GM23338 (cell line): ENCODE data around the gene PARVA. TPM values are rescaled to one million over a fixed set of nuclear protein-coding genes. Genes with fewer than 3 reads are reported as not detected.

Experiments used
- ATAC-seq: fragments of 200-7000 bp; cut with Tn5 transposase; 3 replicates; pipeline ENCODE4 v1.9.1; 2020
- DNase-seq: peaks from one replicate; pipeline ENCODE4 v3.0.0-alpha.2; 2015; ENCODE audit warnings: low spot score
- H2AFZ ChIP-seq: fragments of 200-600 bp; sonication (generic); 2 replicates; pipeline ENCODE4 v1.8.0; 2016; ENCODE audit warnings: antibody characterized with exemption, mild to moderate bottlenecking, moderate library complexity
- H3F3A ChIP-seq: fragments of 200-600 bp; sonication (generic); replicated peaks from 2 replicates; pipeline ENCODE4 v1.8.0; 2017; ENCODE audit warnings: antibody characterized with exemption, mixed run types, low read depth
- H3K27ac ChIP-seq: fragments of 200-600 bp; sonication (generic); 2 replicates; pipeline ENCODE4 v1.6.1; 2016; ENCODE audit warnings: low read depth
- H3K27me3 ChIP-seq: fragments of 200-600 bp; sonication (generic); 2 replicates; pipeline ENCODE4 v1.8.0; 2016; ENCODE audit warnings: mild to moderate bottlenecking, mixed run types, moderate library complexity; ENCODE audit not compliant: insufficient read depth
- H3K36me3 ChIP-seq: fragments of 200-600 bp; sonication (generic); 2 replicates; pipeline ENCODE4 v1.8.0; 2016; ENCODE audit warnings: mild to moderate bottlenecking; ENCODE audit not compliant: insufficient read depth
- H3K4me1 ChIP-seq: fragments of 200-600 bp; sonication (generic); 2 replicates; pipeline ENCODE4 v1.8.0; 2016; ENCODE audit warnings: mild to moderate bottlenecking, moderate library complexity; ENCODE audit not compliant: insufficient read depth
- H3K4me2 ChIP-seq: fragments of 200-600 bp; sonication (generic); 2 replicates; pipeline ENCODE4 v1.7.1; 2017; ENCODE audit warnings: mixed run types
- H3K4me3 ChIP-seq: fragments of 200-600 bp; sonication (generic); 2 replicates; pipeline ENCODE4 v1.6.1; 2016; ENCODE audit warnings: mixed run types
- H3K79me2 ChIP-seq: fragments of 200-600 bp; sonication (generic); replicated peaks from 2 replicates; pipeline ENCODE4 v1.8.0; 2017; ENCODE audit warnings: mild to moderate bottlenecking; ENCODE audit not compliant: insufficient read depth
- H3K9me2 ChIP-seq: fragments of 200-600 bp; sonication (generic); 2 replicates; pipeline ENCODE4 v1.8.0; 2017; ENCODE audit not compliant: insufficient read depth
- H4K20me1 ChIP-seq: fragments of 200-600 bp; sonication (generic); replicated peaks from 2 replicates; pipeline ENCODE4 v1.8.0; 2017; ENCODE audit warnings: mild to moderate bottlenecking; ENCODE audit not compliant: insufficient read depth
- H3K27ac Mint-ChIP-seq: 2 replicates; pipeline ENCODE4 v1.8.0; 2020; ENCODE audit warnings: inconsistent platforms, mild to moderate bottlenecking, moderate library complexity, mixed read lengths
- H3K27me3 Mint-ChIP-seq: 3 replicates; pipeline ENCODE4 v1.8.0; 2022; ENCODE audit warnings: low read depth, mild to moderate bottlenecking, moderate library complexity, mixed read lengths, inconsistent platforms; ENCODE audit not compliant: insufficient read depth, poor library complexity
- H3K36me3 Mint-ChIP-seq: 3 replicates; pipeline ENCODE4 v1.8.0; 2021; ENCODE audit warnings: low read depth, mild to moderate bottlenecking, inconsistent platforms, moderate library complexity, mixed read lengths
- H3K4me1 Mint-ChIP-seq: 3 replicates; pipeline ENCODE4 v1.8.0; 2020; ENCODE audit warnings: mild to moderate bottlenecking, inconsistent platforms, mixed read lengths
- H3K4me3 Mint-ChIP-seq: 3 replicates; pipeline ENCODE4 v1.8.0; 2021; ENCODE audit warnings: moderate library complexity, mild to moderate bottlenecking, inconsistent platforms, mixed read lengths
- H3K9me3 Mint-ChIP-seq: 3 replicates; pipeline ENCODE4 v1.8.0; 2020; ENCODE audit warnings: moderate library complexity, mild to moderate bottlenecking, inconsistent platforms, mixed read lengths
- CREB1 ChIP-seq: fragments of 250-450 bp; sonication (Bioruptor Pico); IDR thresholded peaks from 2 replicates; pipeline ENCODE4 v1.5.0; 2020; ENCODE audit warnings: low read depth, mild to moderate bottlenecking, moderate library complexity
- ETS1 ChIP-seq: IDR thresholded peaks from 2 replicates; pipeline ENCODE4 v1.6.1; 2016; ENCODE audit warnings: antibody characterized with exemption
- EZH2 ChIP-seq: fragments of 200-600 bp; sonication (generic); IDR thresholded peaks from one replicate; pipeline ENCODE4 v1.8.0; 2017; ENCODE audit warnings: antibody characterized with exemption, mild to moderate bottlenecking, low read depth; ENCODE audit not compliant: unreplicated experiment
- EZH2phosphoT487 ChIP-seq: fragments of 200-600 bp; sonication (generic); IDR thresholded peaks from one replicate; pipeline ENCODE4 v1.8.1; 2018; ENCODE audit warnings: antibody characterized with exemption; ENCODE audit not compliant: unreplicated experiment
- JUNB ChIP-seq: IDR thresholded peaks from one replicate; pipeline ENCODE4 v1.6.1; 2016; ENCODE audit warnings: antibody characterized with exemption; ENCODE audit not compliant: unreplicated experiment
- NANOG ChIP-seq: IDR thresholded peaks from 2 replicates; pipeline ENCODE4 v1.6.1; 2016; ENCODE audit warnings: antibody characterized with exemption, borderline replicate concordance
- POLR2AphosphoS5 ChIP-seq: IDR thresholded peaks from 2 replicates; pipeline ENCODE4 v1.6.1; 2016; ENCODE audit warnings: antibody characterized with exemption, low read depth
- REST ChIP-seq: IDR thresholded peaks from one replicate; pipeline ENCODE4 v1.6.1; 2018; ENCODE audit warnings: antibody characterized with exemption; ENCODE audit not compliant: unreplicated experiment
- STAT1 ChIP-seq: IDR thresholded peaks from one replicate; pipeline ENCODE4 v1.6.1; 2016; ENCODE audit warnings: antibody characterized with exemption; ENCODE audit not compliant: unreplicated experiment
- ZNF114 ChIP-seq: fragments of 250-450 bp; sonication (Bioruptor Pico); IDR thresholded peaks from 2 replicates; pipeline ENCODE4 v1.5.0; 2020; ENCODE audit warnings: mild to moderate bottlenecking, moderate library complexity
- ZNF331 ChIP-seq: fragments of 250-450 bp; sonication (Bioruptor Pico); IDR thresholded peaks from 2 replicates; pipeline ENCODE4 v1.5.0; 2020; ENCODE audit warnings: low read depth, mild to moderate bottlenecking, moderate library complexity
- polyA plus RNA-seq: library from polyadenylated mRNA; unstranded; fragments of >200 nt; fragmentation: Nextera tagmentation; extraction: Ambion mirVana; gene quantifications from 2 replicates; pipeline ENCODE4 v1.2.1, GENCODE V29; 2016
- total RNA-seq: library from RNA; depleted of rRNA; stranded (reverse); fragments of >200 nt; shearing (Covaris generic); gene quantifications from 2 replicates; pipeline ENCODE4 v1.2.3, GENCODE V29; 2014
- TF ChIP-seq, protein P1 (sequence below): fragments of 250-450 bp; sonication (Bioruptor Pico); IDR thresholded peaks from 2 replicates; pipeline ENCODE4 v1.5.0; 2020; ENCODE audit warnings: mild to moderate bottlenecking, moderate library complexity
- TF ChIP-seq, protein P2 (sequence below), 2 experiments: fragments of 200-600 bp in 1 of 2; sonication (generic) in 1 of 2; conservative IDR thresholded peaks; 2 replicates each; pipeline versions ENCODE4 v1.5.1 to v1.6.1; 2016 to 2017; ENCODE audit warnings: antibody characterized with exemption in 2 of 2, low read depth in 2 of 2, mild to moderate bottlenecking in 2 of 2, moderate library complexity in 1 of 2

Gene PARVA
- total and polyA plus RNA-seq, 2 experiments from 2014 or later, result 5.8 to 6.9 TPM

DNA sequence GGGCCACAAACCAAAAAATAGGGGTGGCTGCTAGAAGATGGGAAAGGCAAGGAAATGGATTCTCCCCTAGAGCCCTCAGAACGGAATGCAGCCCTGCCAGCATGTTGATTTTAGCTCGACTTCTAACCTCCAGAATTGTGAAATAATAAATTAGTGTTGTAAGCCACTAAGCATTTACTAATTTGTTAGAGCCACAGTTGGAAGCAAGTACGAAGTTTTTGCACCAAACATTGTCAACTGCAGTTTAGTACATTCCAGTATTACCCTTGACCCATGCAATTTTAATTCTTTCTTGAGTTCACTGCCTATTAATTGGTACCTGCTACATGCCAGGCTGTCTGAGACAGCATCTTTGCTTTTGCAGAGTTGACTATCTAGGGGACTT, 32.2 kb downstream of the PARVA start:
- no peaks in the 10 kb centered on the region for H4K20me1 ChIP-seq
- H3K79me2 ChIP-seq, result no peaks in the 10 kb centered on the region
- no peaks in the 10 kb centered on the region for H3K9me2 ChIP-seq
- no peak overlapping the region for H3K4me3 ChIP-seq
- H3K4me2 ChIP-seq, result no peak overlapping the region
- H3K36me3 ChIP-seq, result no peaks in the 10 kb centered on the region
- Mint-ChIP-seq H3K36me3 (peaks cover 3% of the 10 kb centered on the region; the same call in 2 of the 3 replicates), H3K4me3 (no peak overlapping the region), H3K27me3 (peaks cover 8% of the 10 kb centered on the region), H3K9me3 (peaks cover 4% of the 10 kb centered on the region; the same call in 2 of the 3 replicates), H3K4me1 (peaks cover 43% of the 10 kb centered on the region), H3K27ac (no peak overlapping the region)
- H3K27me3 ChIP-seq, result no peaks in the 10 kb centered on the region
- DNase-seq (no peak), ATAC-seq (no peak)
- H3K4me1 ChIP-seq, result peaks cover 23% of the 10 kb centered on the region
- no peak overlapping the region for H2AFZ ChIP-seq
- TF ChIP-seq NANOG (no peak), STAT1 (no peak), EZH2phosphoT487 (no peak), CREB1 (no peak), ZNF331 (CRISPR knock-in tag) (no peak), JUNB (no peak), ETS1 (no peak), ZNF114 (CRISPR knock-in tag) (no peak), POLR2AphosphoS5 (no peak), REST (no peak), EZH2 (no peak)
- TF ChIP-seq, protein P1, sequence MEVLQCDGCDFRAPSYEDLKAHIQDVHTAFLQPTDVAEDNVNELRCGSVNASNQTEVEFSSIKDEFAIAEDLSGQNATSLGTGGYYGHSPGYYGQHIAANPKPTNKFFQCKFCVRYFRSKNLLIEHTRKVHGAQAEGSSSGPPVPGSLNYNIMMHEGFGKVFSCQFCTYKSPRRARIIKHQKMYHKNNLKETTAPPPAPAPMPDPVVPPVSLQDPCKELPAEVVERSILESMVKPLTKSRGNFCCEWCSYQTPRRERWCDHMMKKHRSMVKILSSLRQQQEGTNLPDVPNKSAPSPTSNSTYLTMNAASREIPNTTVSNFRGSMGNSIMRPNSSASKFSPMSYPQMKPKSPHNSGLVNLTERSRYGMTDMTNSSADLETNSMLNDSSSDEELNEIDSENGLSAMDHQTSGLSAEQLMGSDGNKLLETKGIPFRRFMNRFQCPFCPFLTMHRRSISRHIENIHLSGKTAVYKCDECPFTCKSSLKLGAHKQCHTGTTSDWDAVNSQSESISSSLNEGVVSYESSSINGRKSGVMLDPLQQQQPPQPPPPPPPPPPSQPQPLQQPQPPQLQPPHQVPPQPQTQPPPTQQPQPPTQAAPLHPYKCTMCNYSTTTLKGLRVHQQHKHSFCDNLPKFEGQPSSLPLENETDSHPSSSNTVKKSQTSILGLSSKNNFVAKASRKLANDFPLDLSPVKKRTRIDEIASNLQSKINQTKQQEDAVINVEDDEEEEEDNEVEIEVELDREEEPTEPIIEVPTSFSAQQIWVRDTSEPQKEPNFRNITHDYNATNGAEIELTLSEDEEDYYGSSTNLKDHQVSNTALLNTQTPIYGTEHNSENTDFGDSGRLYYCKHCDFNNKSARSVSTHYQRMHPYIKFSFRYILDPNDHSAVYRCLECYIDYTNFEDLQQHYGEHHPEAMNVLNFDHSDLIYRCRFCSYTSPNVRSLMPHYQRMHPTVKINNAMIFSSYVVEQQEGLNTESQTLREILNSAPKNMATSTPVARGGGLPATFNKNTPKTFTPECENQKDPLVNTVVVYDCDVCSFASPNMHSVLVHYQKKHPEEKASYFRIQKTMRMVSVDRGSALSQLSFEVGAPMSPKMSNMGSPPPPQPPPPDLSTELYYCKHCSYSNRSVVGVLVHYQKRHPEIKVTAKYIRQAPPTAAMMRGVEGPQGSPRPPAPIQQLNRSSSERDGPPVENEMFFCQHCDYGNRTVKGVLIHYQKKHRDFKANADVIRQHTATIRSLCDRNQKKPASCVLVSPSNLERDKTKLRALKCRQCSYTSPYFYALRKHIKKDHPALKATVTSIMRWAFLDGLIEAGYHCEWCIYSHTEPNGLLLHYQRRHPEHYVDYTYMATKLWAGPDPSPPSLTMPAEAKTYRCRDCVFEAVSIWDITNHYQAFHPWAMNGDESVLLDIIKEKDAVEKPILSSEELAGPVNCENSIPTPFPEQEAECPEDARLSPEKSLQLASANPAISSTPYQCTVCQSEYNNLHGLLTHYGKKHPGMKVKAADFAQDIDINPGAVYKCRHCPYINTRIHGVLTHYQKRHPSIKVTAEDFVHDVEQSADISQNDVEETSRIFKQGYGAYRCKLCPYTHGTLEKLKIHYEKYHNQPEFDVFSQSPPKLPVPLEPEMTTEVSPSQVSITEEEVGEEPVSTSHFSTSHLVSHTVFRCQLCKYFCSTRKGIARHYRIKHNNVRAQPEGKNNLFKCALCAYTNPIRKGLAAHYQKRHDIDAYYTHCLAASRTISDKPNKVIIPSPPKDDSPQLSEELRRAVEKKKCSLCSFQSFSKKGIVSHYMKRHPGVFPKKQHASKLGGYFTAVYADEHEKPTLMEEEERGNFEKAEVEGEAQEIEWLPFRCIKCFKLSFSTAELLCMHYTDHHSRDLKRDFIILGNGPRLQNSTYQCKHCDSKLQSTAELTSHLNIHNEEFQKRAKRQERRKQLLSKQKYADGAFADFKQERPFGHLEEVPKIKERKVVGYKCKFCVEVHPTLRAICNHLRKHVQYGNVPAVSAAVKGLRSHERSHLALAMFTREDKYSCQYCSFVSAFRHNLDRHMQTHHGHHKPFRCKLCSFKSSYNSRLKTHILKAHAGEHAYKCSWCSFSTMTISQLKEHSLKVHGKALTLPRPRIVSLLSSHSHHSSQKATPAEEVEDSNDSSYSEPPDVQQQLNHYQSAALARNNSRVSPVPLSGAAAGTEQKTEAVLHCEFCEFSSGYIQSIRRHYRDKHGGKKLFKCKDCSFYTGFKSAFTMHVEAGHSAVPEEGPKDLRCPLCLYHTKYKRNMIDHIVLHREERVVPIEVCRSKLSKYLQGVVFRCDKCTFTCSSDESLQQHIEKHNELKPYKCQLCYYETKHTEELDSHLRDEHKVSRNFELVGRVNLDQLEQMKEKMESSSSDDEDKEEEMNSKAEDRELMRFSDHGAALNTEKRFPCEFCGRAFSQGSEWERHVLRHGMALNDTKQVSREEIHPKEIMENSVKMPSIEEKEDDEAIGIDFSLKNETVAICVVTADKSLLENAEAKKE, result no peak
- TF ChIP-seq, protein P2, sequence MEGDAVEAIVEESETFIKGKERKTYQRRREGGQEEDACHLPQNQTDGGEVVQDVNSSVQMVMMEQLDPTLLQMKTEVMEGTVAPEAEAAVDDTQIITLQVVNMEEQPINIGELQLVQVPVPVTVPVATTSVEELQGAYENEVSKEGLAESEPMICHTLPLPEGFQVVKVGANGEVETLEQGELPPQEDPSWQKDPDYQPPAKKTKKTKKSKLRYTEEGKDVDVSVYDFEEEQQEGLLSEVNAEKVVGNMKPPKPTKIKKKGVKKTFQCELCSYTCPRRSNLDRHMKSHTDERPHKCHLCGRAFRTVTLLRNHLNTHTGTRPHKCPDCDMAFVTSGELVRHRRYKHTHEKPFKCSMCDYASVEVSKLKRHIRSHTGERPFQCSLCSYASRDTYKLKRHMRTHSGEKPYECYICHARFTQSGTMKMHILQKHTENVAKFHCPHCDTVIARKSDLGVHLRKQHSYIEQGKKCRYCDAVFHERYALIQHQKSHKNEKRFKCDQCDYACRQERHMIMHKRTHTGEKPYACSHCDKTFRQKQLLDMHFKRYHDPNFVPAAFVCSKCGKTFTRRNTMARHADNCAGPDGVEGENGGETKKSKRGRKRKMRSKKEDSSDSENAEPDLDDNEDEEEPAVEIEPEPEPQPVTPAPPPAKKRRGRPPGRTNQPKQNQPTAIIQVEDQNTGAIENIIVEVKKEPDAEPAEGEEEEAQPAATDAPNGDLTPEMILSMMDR (conservative IDR thresholded peaks at IDR 0.05; ENCODE audit: low read depth in 2 of 2), result no peak
- H3K27ac ChIP-seq, result no peak overlapping the region
- H3F3A ChIP-seq, result no peaks in the 10 kb centered on the region
